GM19238 (cell line): ENCODE data around the gene CAPS.
"Not testable (repeated sequence)": the region's sequence is repeated elsewhere in the genome, so short reads cannot be mapped to it uniquely, and the experiment has no call there.

ENCODE experiments used
- DNase-seq: peaks from one replicate; pipeline ENCODE4 v3.0.0; 2011; ENCODE audit warnings: low spot score; ENCODE audit not compliant: insufficient read length

CAPS gene

GRCh38 chr19:5955636-5955935, 41.5 kb downstream of the CAPS start:
- DNase-seq: no peak

- DNase-seq: no peak
Observed at GRCh38 chr19:5956323-5956722, 42.3 kb downstream of the CAPS start.

GRCh38 chr19:5956728-5957127, 42.7 kb downstream of the CAPS start:
- no peak for DNase-seq

- DNase-seq: no peak
Observed at GRCh38 chr19:5957170-5957569, 43.1 kb downstream of the CAPS start.

GRCh38 chr19:5958074-5958850, 44.2 kb downstream of the CAPS start:
- DNase-seq: no peak

GRCh38 chr19:5958851-5959122, 44.7 kb downstream of the CAPS start:
- no peak for DNase-seq

GRCh38 chr19:5959260-5960004, 45.4 kb downstream of the CAPS start:
- no peak for DNase-seq

- DNase-seq: no peak
Observed at GRCh38 chr19:5960005-5961001, 46.2 kb downstream of the CAPS start.

GRCh38 chr19:5961641-5961968, 47.6 kb downstream of the CAPS start:
- peak; percentile 56 for DNase-seq

- peak; percentile 56 for DNase-seq
Observed at GRCh38 chr19:5961969-5962945, 48.2 kb downstream of the CAPS start.

GRCh38 chr19:5963259-5963658, 49.2 kb downstream of the CAPS start:
- DNase-seq: not testable (repeated sequence)

- no peak for DNase-seq
Observed at GRCh38 chr19:5963855-5964254, 49.8 kb downstream of the CAPS start.

GRCh38 chr19:5964816-5965565, 50.9 kb downstream of the CAPS start:
- no peak for DNase-seq
